ENCODE data around the gene ARIH1.
A peak's percentile ranks its signal among the peaks of the same experiment; 100 is the strongest.
"Not testable (repeated sequence)": the region's sequence is repeated elsewhere in the genome, so short reads cannot be mapped to it uniquely, and the experiment has no call there.

ARIH1 gene

GRCh38 chr15:72545156-72545555 is 71.0 kb downstream of the ARIH1 start:
- DNase-seq: no peak

GRCh38 chr15:72554471-72555425 is 80.6 kb downstream of the ARIH1 start:
- DNase-seq: no peak

GRCh38 chr15:72559781-72560180 is 85.7 kb downstream of the ARIH1 start:
- no peak for DNase-seq

GRCh38 chr15:72560458-72560857 is 86.3 kb downstream of the ARIH1 start:
- no peak for DNase-seq

- no peak for DNase-seq
Observed at GRCh38 chr15:72562386-72562785, 88.3 kb downstream of the ARIH1 start.

GRCh38 chr15:72562878-72563277 is 88.7 kb downstream of the ARIH1 start:
- DNase-seq: no peak

GRCh38 chr15:72564091-72564490 is 90.0 kb downstream of the ARIH1 start:
- DNase-seq: no peak

- DNase-seq: no peak
Observed at GRCh38 chr15:72566973-72567372, 92.8 kb downstream of the ARIH1 start.

GRCh38 chr15:72570059-72570458 is 95.9 kb downstream of the ARIH1 start:
- no peak for DNase-seq

- no peak for DNase-seq
Observed at GRCh38 chr15:72579814-72580213, 105.7 kb downstream of the ARIH1 start.

GRCh38 chr15:72584006-72584405 is 109.9 kb downstream of the ARIH1 start:
- no peak for DNase-seq

GRCh38 chr15:72585025-72585424 is 110.9 kb downstream of the ARIH1 start:
- no peak for DNase-seq

GRCh38 chr15:72585476-72586058 is 111.4 kb downstream of the ARIH1 start:
- DNase-seq: no peak

- DNase-seq: no peak
Observed at GRCh38 chr15:72588096-72588495, 114.0 kb downstream of the ARIH1 start.

- no peak for DNase-seq
Observed at GRCh38 chr15:72590427-72590826, 116.3 kb downstream of the ARIH1 start.

- DNase-seq: no peak
Observed at GRCh38 chr15:72591361-72591760, 117.2 kb downstream of the ARIH1 start.

GRCh38 chr15:72592097-72592496 is 118.0 kb downstream of the ARIH1 start:
- no peak for DNase-seq

- no peak for DNase-seq
Observed at GRCh38 chr15:72592676-72593075, 118.5 kb downstream of the ARIH1 start.

GRCh38 chr15:72593838-72594237 is 119.7 kb downstream of the ARIH1 start:
- DNase-seq: no peak

- peak; percentile 12 for DNase-seq
Observed at GRCh38 chr15:72599855-72600464, 125.8 kb downstream of the ARIH1 start.

GRCh38 chr15:72604794-72605193 is 130.7 kb downstream of the ARIH1 start:
- no peak for DNase-seq

GRCh38 chr15:72608084-72608483 is 134.0 kb downstream of the ARIH1 start:
- DNase-seq: not testable (repeated sequence)

GRCh38 chr15:72609862-72610261 is 135.7 kb downstream of the ARIH1 start:
- DNase-seq: no peak

- not testable (repeated sequence) for DNase-seq
Observed at GRCh38 chr15:72612324-72612723, 138.2 kb downstream of the ARIH1 start.

Data from activated gamma-delta T cell treated with Interleukin-2 at 50 U/mL for 16 hours (primary cell).